ENCODE results near the gene TMEM202.
"Not testable (repeated sequence)": the region's sequence is repeated elsewhere in the genome, so short reads cannot be mapped to it uniquely, and the experiment has no call there.

DNA sequence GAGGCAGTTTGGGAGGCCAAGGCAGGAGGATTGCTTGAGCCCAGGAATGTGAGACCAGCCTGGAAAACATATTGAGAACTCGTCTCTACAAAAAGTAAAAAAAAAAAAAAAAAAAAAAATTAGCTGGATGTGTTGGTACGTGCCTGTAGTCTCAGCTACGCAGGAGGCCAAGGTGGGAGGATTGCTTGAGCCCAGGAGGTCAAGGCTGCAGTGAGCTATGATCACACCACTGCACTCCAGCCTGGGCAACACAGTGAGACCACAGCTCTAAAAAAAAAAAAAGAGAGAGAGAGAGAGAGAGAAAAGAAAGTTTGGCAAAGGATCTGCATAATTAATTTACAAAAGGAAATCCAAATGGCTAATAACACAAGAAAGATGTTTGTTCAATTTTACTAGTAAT lies 21.7 kb downstream of the TMEM202 start:
- TF ChIP-seq, protein P1, sequence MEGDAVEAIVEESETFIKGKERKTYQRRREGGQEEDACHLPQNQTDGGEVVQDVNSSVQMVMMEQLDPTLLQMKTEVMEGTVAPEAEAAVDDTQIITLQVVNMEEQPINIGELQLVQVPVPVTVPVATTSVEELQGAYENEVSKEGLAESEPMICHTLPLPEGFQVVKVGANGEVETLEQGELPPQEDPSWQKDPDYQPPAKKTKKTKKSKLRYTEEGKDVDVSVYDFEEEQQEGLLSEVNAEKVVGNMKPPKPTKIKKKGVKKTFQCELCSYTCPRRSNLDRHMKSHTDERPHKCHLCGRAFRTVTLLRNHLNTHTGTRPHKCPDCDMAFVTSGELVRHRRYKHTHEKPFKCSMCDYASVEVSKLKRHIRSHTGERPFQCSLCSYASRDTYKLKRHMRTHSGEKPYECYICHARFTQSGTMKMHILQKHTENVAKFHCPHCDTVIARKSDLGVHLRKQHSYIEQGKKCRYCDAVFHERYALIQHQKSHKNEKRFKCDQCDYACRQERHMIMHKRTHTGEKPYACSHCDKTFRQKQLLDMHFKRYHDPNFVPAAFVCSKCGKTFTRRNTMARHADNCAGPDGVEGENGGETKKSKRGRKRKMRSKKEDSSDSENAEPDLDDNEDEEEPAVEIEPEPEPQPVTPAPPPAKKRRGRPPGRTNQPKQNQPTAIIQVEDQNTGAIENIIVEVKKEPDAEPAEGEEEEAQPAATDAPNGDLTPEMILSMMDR (conservative IDR thresholded peaks at IDR 0.05): not testable (repeated sequence)
- TF ChIP-seq EZH2 (IDR thresholded peaks at IDR 0.05; ENCODE audit: low read depth): not testable (repeated sequence)
